Measurements from ENCODE around the gene ANKRD49. TPM values are rescaled to one million over a fixed set of nuclear protein-coding genes. Genes with fewer than 3 reads are reported as not detected.

Gene ANKRD49
- polyA plus RNA-seq, 3 donors: 22.4 to 24.8 (median 24.1) TPM

- DNase-seq: no peak
Observed at GRCh38 chr11:94536386-94536785, 42.6 kb downstream of the ANKRD49 start.

GRCh38 chr11:94537031-94537600, 43.3 kb downstream of the ANKRD49 start:
- no peak for DNase-seq

- DNase-seq: no peak
Observed at GRCh38 chr11:94539420-94539819, 45.6 kb downstream of the ANKRD49 start.

- peak; percentile 84 for DNase-seq
Observed at GRCh38 chr11:94543695-94544645, 50.2 kb downstream of the ANKRD49 start, which contains the start of gene FUT4. TSS of gene FUT4 (plus strand) at chr11:94543921. CDS start at chr11:94544134, 213 bp downstream.

GRCh38 chr11:94544646-94545263, 51.0 kb downstream of the ANKRD49 start:
- no peak for DNase-seq

- DNase-seq: no peak
Observed at GRCh38 chr11:94545264-94546161, 51.7 kb downstream of the ANKRD49 start.

- no peak for DNase-seq
Observed at GRCh38 chr11:94546162-94546470, 52.3 kb downstream of the ANKRD49 start.

- no peak for DNase-seq
Observed at GRCh38 chr11:94546886-94547285, 53.1 kb downstream of the ANKRD49 start.

GRCh38 chr11:94549146-94549545, 55.4 kb downstream of the ANKRD49 start:
- DNase-seq: no peak

Other genes with a start within 250 kb of the ANKRD49 start
- not detected for gene IZUMO1R, start 189.4 kb upstream of the ANKRD49 start, polyA plus RNA-seq (ENCODE audit: insufficient read length in 3 of 3)
- gene GPR83, start 92.6 kb upstream of the ANKRD49 start, polyA plus RNA-seq (ENCODE audit: insufficient read length in 3 of 3): under 1 TPM; 0.50 to 0.74 (median 0.62) TPM
- 10 to 100 TPM; 20.8 to 30.5 (median 30.2) TPM for gene MRE11, start 140 bp upstream of the ANKRD49 start, polyA plus RNA-seq (ENCODE audit: insufficient read length in 3 of 3)
- gene C11orf97, start 18.5 kb downstream of the ANKRD49 start, polyA plus RNA-seq (ENCODE audit: insufficient read length in 3 of 3): under 1 TPM; 0.16 to 0.42 (median 0.33) TPM
- 1 to 10 TPM; 5.4 to 6.6 (median 5.6) TPM for gene FUT4, start 49.9 kb downstream of the ANKRD49 start, polyA plus RNA-seq (ENCODE audit: insufficient read length in 3 of 3)
- gene PIWIL4, start 73.4 kb downstream of the ANKRD49 start, polyA plus RNA-seq (ENCODE audit: insufficient read length in 3 of 3): 1 to 10 TPM; 3.2 to 4.1 (median 3.7) TPM